HG03439 (cell line): Measurements from ENCODE around the gene GJB5.
"Not testable (repeated sequence)": the region's sequence is repeated elsewhere in the genome, so short reads cannot be mapped to it uniquely, and the experiment has no call there.

ENCODE experiments used
- ATAC-seq: cut with Tn5 transposase; IDR thresholded peaks from one replicate; pipeline ENCODE4 v1.9.1; 2021; ENCODE audit warnings: mild to moderate bottlenecking, moderate library complexity; ENCODE audit not compliant: unreplicated experiment

Gene GJB5

DNA sequence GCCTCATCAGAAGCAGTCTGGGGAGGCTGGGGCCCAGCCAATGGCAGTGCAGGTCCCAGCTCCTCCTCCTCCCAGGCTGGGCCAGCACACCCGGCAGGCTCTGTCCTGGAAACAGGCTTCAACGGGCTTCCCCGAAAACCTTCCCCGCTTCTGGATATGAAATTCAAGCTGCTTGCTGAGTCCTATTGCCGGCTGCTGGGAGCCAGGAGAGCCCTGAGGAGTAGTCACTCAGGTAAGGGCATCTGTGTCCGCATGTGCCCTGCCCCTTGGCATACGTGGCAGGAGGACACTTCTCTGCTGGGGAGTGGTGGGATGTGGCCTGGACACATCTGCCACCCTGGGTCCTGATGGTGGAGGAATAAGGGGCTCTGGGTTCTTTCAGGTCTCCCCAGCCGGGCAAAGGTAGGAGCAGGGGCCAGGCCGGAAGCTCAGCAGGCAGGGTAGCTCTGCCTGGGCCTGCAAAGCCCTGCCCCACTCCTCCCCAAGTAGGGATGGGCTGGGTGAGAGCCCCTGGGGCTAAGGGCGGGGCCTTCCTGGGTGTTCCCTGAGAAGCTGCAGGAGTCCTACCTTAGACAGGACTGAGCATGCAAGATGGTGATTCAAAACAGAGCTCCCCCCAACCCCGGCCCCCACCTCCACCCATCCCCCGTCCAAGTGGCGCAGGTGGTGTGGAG, at the start of gene GJB5:
TSS of gene GJB5 (plus strand) at position 84 of the 674 bp plus-strand sequence. CDS start 2,284 bp downstream, outside the sequence.
- ATAC-seq: no peak

DNA sequence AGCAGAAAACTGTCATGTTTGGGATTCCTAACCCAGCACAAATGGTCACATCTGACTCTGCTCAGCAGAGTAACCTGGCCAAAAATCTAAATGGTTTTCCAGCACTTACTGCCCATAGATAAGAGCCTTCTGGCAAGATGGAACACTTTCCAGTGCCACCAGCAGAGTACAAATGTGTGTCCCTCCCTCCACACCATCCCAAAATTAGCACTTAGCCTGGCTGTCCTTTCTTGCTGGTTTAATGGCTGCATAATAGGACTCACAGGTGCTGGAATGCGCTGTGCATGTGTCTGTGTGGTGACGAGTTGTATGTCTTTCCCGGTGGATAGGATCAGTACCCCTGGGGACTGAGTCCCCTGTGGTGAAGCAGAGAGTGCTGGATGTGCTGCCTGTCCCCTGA, 49.8 kb upstream of the GJB5 start:
- ATAC-seq: no peak

DNA sequence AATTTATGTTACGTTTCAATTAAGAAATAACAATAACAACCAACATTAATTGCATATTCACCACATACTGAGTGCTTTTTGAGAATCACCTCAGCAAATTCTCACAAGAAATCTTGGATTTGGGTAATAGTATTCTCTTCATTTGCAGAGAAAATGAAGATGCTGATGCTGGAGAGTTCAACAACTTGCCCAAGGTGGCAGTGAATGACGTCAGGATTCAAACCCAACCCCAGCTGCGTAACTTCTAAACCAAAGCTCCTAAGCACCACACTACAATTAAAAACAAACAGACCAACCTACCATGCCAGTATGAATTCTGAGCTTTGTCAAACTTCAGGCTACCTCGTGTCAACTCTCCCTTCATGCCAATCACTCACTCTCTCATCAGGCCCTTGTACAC, 46.7 kb upstream of the GJB5 start:
- no peak for ATAC-seq

DNA sequence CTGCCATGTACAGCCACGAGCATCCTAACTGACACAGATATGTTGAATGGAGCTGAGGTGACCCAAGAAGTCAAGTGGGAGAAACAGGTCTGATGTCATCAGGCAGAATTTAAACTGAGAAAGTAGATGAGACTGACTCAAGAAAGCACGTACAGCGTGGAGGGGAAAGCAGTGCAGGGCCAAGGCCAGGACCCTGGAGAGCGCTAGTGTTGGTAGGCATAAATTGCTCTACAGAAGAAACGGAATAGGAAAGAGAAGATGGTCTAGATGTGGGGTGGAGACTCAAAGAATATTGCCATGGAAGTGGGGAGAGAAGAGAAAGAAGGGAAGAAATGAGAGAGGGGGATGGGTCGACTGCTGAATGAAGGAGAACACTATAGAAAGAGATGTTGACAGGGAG, 45.3 kb upstream of the GJB5 start:
- ATAC-seq: no peak

DNA sequence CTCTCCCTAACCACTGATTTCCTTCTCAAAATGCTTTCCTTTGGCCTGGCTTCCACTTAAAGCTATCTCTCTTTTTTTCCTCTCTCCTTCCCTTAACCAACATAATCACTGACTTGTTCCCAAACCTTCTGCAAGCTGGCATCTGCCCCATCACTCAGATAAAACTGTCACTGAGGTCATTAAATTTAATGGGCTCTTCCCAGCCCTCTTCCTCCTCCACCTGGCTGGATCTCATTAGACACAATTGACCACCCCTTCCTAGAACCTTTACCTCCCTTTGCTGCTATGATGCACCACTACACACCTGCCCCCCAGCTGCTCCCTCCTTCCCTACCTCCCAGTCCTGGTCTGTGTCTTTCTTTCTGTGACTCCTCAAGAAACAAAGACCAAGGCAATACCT, 44.0 kb upstream of the GJB5 start:
- no peak for ATAC-seq

DNA sequence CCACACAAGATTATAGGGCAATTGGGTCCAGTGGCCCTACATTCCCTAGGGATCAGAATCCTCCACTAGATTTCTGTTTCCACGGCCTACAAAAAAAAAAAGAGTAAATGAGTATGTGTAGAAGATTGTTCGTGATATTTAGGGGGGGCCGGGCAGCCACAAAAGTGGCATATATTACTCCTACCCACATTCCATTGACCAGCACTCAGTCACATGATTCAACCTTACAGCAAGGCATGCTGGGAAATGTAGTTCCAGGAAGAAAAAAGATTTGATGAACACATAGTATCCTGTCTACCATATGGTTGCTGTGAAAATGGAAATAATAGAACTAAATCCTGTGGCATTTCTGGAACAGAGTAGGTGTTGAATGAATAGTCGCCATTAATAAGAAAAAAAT, 43.4 kb upstream of the GJB5 start:
- ATAC-seq: no peak

DNA sequence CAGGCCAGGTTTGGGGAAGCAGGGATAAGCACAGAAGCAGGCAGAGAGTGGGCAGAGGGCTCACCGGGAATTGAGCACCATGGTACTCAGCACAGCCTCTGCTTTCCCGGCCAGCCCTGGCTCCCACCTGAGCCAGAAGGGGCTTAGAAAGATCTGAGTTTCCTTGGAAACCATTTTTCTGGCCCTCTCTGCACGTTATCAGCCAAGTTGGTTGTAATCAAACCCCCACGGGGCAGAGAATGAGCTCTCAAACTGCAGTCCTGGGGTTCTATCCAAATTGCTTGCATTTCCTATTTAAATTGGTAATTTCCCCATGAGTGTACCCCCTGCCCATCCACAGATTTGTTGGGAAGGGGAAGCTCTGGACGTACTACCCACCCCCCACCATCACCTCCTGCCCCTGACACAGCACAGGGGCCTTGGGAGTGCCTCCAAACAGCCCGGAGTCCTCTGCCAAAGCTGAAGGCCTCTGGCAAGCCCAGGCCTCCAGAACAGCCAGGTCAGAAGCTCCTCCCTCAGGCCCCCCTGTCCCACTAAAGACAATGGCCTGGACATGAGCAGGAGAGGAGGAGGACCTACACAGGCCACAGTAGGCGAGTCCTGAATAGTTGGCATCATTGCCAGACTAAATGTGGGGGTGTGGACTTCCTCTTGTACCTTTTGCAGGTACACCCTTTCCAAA, 42.7 kb upstream of the GJB5 start:
- no peak for ATAC-seq

DNA sequence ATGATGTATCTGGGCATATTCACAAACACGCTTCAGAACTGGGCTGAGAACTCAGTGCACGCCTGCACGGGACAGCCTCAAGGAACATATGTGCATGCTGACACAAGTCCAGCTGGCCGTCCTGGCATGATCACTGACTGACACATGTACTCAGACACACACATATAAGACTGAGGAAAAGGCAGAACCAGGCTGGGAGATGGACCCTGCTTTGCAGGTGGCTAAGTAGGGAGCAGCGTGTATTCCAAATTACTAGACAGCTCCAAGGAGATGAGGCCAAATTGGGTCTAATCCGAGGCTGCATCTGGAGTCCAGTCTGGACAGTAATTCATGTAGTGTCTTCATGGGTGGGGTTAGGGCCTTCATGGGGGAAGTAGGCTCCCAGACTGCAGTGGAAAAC, 41.4 kb upstream of the GJB5 start:
- no peak for ATAC-seq

DNA sequence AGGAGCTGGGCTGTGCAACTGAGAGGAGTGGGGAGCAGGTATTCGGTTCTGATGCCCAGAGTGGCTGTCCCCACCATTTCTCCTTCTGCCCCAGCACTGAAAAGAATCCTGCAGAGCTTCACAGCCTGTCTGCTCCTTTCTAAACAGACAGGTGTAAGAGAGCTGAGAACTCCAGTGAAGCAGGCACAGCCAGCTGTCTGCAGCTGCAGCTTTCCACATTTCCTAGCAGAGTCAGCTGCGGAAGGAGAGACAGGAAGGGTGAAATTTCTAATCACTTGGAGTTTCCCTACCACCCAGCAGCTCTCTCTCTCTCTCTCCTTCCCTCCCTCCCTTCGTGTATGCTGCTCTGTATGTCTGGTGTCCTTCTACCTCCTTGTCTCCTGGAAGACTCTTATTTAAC, 40.5 kb upstream of the GJB5 start:
- no peak for ATAC-seq

DNA sequence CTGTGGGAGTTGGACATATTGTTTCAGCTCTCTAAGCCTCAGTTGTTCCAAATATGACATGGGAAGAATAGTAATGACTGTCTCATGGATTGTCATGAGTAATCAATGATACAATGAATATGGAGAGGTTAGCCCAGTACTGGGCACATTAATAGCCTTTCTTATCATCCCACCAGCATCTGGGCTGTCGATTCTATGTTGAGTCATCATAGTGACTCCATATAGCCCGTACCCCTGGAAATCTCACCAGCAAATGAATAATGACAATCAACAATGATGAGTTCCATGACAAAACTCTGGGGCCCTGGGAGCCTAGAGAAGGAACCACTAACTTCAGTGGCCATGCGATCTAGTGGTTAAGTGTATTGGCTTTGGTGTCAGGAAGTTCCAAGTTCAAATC, 39.7 kb upstream of the GJB5 start:
- ATAC-seq: no peak

DNA sequence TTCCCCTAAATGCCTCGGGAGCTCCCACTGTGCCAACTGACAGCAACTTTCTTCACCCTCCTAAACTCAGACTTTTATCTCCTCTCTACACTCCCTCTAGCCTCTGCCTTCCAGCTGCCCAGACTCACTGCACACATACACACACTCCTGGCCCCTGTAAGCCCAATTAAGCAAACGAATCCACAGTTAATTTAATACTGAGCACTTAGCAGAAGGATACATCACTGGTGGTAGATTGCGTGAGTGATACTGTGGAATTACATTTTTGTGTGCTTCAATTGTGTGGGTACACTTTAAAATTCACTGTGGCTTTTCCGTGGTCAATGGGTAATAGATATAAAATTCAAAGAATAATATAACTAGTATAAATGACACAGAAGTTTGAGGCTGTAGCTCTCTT, 33.6 kb upstream of the GJB5 start:
- no peak for ATAC-seq

DNA sequence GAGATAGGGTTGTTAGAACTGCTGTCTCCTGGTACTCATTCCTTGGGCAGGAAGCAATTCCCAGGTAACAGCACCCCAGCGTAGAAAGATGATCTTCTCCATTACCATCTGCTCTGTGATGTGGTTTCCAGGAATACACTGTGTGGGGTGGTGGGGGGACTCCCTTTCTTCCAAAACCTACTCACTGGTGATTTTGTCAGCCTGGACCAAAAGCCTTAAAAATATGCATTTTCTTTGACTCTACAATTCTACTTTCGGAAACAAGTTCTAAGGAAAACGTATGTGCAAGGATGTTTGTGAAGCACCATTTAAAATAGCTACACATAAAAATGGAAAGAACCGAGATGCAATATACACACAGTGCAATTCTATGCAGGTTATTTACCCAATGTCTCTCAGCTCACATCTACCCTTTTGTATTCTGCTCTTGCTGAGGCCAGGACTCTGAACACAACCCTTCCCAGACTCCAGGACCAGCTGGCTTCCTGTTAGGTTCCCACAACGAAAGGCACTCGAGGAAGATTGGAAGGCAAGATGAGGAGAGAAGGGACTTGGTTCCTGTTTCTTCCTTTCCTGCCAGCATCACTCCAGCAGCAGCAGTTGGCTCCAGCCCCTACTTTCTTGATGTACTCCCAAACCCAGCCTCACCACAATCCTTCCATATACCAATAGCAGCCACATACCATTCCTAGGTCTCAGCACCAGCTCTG, 33.0 kb upstream of the GJB5 start:
- no peak for ATAC-seq

DNA sequence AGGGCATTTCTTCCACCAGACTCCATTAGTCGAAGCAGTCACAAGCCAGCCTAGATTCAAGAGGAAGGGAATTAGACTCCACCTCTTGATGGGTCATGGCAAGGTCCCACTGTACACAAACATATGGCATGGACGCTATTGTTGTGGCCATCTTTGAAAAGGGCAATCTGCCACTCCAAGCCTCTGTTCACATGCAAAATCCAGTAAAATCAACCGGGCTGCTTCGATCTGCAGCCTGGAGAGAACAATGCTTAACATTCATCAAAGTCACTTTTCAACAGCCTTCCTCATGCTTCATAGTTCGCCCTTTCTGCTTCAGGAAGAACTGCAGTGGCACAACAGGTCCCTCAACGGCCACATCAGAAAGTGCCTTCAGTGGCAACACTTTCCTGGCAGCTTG, 28.0 kb upstream of the GJB5 start:
- no peak for ATAC-seq

DNA sequence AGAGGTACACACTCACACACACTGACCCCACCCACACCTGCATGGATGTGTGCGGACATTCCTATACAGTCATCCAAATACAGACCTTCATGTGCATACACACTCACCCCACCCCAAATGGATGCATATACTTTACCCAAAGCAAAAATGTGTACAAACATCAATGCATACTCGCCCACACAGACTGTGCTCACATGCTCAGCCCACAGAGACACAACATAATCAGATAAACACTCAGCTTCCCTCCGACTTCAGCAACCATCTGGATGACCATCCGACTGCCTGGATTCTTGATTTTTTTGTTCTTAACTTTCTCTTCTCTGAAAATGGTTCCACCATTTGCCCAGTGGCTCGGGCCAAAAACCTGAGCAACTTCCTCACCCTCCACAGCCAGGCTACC, 24.4 kb upstream of the GJB5 start:
- no peak for ATAC-seq

DNA sequence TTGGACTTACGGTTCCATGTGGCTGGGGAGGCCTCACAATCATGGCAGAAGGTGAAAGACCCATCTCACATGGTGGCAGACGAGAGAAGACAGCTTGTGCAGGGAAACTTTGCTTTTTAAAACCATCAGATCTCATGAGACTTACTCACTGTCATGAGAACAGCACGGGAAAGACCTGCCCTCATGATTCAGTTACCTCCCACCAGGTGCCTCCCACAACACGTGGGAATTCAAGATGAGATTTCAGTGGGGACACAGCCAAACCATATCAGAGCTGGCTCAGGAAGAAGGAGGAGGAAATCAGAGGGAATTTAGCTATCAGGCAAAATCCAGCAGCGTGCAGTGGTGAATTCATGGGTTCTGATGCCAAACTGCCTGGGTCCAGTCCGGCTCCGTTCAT, 22.0 kb upstream of the GJB5 start:
- ATAC-seq: not testable (repeated sequence)

DNA sequence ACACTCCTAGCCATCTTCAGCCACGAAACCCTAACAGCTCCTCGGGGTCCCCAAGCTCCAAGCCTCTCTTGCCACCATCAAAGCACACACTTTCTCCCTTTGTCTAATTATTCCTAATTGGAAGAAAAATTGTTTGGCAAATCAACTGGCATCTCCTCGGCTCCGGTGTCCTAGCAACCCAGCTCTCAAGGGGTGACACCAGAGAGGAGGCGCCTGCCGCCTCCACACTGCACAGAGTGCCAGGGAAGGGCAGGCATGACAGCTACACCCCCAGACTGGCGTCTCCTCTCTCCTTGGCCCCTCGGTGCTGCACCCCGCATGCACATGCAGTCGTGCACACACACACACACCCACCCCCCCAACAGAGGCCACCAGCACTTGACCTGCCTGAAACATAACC, 18.2 kb upstream of the GJB5 start:
- ATAC-seq: no peak

DNA sequence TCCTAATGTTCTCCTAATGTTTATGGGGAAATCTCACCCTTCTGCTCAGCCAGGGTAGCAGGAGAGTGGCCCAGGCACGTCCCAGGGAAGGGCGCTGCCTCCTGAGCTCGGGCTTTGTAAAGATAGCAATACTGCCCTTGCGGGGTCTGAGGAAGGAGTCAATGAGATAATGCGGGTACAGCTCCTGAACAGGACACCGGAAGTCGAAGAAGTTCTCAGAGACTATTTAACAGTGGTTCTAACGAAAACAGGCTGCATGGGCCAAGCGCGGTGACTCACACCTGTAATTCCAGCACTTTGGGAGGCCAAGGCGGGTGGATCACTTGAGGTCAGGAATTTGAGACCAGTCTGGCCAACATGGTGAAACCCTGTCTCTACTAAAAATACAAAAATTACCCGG, 17.6 kb upstream of the GJB5 start:
- ATAC-seq: not testable (repeated sequence)

DNA sequence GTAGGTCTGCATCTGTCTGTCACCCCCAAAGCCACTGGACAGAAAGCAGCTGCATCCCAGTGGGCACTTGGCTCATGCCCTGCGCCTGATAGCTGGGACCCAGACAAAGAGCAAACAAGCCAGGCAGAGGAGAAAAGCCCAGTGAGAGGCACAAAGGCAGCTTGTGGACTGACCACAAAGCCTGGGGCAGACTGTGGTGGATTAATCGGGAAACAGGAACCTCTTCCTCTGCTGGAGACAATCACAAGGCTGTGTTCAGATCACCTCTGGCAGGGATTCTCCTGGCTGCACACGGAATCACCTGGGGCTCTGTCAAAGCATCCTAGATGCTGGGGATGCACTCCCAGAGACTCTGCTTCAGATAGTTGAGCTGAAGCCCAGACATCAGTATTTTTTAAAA, 15.2 kb upstream of the GJB5 start:
- no peak for ATAC-seq

DNA sequence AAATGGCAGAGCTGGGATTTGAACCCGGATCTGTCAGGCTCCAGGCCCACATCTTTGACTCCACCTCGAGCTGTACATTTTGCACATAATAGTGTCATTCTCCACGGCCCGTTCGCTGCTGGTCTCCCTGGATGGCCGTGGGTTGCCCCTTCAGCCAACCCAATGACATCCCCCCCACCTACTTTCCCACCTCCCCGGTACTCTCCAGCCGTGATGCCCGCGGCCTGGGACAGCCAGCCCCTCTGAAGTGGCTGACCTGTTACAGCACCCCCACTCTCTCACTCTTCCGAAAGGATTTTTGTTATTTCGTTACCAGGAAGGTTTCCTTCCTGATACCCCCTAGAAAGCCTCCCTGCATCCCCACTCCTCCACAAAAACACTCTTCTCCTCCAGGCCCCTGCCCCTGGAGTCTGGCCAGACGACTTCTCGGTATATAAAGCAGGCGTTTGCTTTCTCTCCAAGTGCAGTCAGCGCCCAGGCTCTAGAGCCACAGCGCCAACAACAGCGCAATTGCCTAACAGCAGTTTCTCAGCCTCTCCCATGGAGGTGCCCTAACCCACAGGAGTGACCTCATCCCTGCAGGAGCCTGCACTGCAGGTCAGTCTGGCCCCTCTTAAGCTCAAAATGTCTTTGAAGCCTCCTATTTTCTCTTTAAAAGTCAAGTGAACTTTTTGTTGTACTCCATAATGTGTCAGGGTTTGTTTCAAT, 14.5 kb upstream of the GJB5 start:
- ATAC-seq: no peak

DNA sequence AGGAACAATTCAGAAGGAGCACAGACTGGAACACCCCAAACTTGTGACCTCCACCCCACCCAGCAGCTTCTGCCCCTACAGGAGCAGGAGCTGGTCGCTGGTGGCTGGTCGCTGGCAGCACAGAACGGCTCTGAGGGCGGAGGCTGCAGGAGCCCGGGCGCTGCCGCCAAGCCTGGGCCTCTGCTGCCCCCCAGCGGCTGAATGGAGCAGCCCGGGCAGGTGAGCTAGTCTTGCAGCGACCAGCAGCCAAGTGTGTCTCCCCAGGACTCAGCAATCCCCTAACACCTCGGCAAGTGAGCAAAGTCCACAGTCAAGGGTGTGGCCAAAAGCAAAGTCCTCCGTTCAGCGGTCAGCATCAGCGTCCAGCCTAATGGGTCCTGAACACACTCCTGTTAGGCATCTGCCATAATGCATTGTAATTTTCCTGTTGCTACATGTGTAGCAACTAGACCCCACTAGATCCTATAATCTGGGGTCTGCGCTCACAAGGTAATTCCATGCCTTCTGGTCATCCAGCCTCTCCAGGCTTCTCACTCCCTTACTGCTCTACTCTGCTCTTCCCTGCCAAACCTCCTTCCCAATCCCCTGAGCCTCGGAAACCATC, 12.1 kb upstream of the GJB5 start:
- no peak for ATAC-seq

DNA sequence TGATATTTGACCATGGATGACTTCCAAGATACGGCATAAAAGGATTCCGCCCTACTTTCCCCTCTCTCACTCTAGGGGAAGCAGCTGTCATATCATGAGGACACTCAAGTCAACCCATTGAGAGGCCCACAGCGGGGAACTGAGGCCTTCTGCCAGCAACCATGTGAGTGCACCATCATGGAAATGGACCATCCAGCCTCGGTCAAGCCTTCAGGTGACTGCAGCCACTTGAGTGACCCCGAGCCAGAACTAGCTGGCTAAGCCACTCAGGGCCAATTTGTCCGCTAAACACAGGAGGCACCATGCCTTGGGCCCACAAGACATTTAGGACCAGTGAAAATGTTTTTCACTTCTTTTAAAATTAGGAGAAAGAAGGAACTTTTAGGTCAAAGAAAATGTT, 11.1 kb upstream of the GJB5 start:
- ATAC-seq: no peak
